Kidney epithelial cell (primary cell): ENCODE results near the gene PROC. TPM values are rescaled to one million over a fixed set of nuclear protein-coding genes. Genes with fewer than 3 reads are reported as not detected.

Source experiments
- DNase-seq: peaks from one replicate; pipeline ENCODE4 v3.0.0-alpha.2; 2010; ENCODE audit warnings: low read depth
- H3K27me3 ChIP-seq: 2 replicates; pipeline ENCODE4 v1.6.0; 2011; ENCODE audit warnings: low read length; ENCODE audit not compliant: control insufficient read depth, insufficient read depth
- H3K36me3 ChIP-seq: 2 replicates; pipeline ENCODE4 v1.5.1; 2011; ENCODE audit warnings: low read length; ENCODE audit not compliant: control insufficient read depth, insufficient read depth
- H3K4me3 ChIP-seq: 2 replicates; pipeline ENCODE4 v1.5.1; 2011; ENCODE audit warnings: low read depth, mild to moderate bottlenecking, control low read depth, low read length
- total RNA-seq: library from RNA; depleted of rRNA; stranded (reverse); fragments of >200 nt; gene quantifications from 2 replicates; pipeline ENCODE4 v1.2.3, GENCODE V29; 2015
- TF ChIP-seq, protein P1 (sequence below): IDR thresholded peaks from 2 replicates; pipeline ENCODE4 v1.5.1; 2011; ENCODE audit warnings: mild to moderate bottlenecking, moderate library complexity, low read length, control low read depth, inconsistent platforms; ENCODE audit not compliant: insufficient read depth, poor library complexity, severe bottlenecking

Gene PROC
- total RNA-seq, 1 donor from 2014 or later, result 2.9 TPM

GRCh38 chr2:127428057-127428814, 10.0 kb downstream of the PROC start:
- TF ChIP-seq, protein P1, sequence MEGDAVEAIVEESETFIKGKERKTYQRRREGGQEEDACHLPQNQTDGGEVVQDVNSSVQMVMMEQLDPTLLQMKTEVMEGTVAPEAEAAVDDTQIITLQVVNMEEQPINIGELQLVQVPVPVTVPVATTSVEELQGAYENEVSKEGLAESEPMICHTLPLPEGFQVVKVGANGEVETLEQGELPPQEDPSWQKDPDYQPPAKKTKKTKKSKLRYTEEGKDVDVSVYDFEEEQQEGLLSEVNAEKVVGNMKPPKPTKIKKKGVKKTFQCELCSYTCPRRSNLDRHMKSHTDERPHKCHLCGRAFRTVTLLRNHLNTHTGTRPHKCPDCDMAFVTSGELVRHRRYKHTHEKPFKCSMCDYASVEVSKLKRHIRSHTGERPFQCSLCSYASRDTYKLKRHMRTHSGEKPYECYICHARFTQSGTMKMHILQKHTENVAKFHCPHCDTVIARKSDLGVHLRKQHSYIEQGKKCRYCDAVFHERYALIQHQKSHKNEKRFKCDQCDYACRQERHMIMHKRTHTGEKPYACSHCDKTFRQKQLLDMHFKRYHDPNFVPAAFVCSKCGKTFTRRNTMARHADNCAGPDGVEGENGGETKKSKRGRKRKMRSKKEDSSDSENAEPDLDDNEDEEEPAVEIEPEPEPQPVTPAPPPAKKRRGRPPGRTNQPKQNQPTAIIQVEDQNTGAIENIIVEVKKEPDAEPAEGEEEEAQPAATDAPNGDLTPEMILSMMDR, result no peak
- Histone ChIP-seq H3K4me3 (no peak overlapping the region), H3K36me3 (no peaks in the 10 kb centered on the region), H3K27me3 (peaks cover 3% of the 10 kb centered on the region)
- DNase-seq, result no peak

DNA sequence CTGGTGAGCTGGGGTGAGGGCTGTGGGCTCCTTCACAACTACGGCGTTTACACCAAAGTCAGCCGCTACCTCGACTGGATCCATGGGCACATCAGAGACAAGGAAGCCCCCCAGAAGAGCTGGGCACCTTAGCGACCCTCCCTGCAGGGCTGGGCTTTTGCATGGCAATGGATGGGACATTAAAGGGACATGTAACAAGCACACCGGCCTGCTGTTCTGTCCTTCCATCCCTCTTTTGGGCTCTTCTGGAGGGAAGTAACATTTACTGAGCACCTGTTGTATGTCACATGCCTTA, 10.5 kb downstream of the PROC start:
- Histone ChIP-seq H3K36me3 (no peaks in the 10 kb centered on the region), H3K4me3 (no peak overlapping the region), H3K27me3 (no peaks in the 10 kb centered on the region)
- TF ChIP-seq, protein P1, result no peak
- DNase-seq, result no peak

DNA sequence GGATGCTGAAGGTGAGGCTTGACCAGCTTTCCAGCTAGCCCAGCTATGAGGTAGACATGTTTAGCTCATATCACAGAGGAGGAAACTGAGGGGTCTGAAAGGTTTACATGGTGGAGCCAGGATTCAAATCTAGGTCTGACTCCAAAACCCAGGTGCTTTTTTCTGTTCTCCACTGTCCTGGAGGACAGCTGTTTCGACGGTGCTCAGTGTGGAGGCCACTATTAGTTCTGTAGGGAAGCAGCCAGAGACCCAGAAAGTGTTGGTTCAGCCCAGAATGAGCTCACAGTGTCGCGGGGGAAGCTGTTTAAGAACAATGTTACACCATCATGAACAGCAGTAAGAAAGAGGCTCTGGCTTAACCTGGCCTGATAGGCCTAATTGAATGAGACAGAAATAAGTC, 11.1 kb downstream of the PROC start:
- Histone ChIP-seq H3K36me3 (no peaks in the 10 kb centered on the region), H3K27me3 (no peaks in the 10 kb centered on the region), H3K4me3 (no peak overlapping the region)
- TF ChIP-seq, protein P1, result no peak
- DNase-seq, result no peak

DNA sequence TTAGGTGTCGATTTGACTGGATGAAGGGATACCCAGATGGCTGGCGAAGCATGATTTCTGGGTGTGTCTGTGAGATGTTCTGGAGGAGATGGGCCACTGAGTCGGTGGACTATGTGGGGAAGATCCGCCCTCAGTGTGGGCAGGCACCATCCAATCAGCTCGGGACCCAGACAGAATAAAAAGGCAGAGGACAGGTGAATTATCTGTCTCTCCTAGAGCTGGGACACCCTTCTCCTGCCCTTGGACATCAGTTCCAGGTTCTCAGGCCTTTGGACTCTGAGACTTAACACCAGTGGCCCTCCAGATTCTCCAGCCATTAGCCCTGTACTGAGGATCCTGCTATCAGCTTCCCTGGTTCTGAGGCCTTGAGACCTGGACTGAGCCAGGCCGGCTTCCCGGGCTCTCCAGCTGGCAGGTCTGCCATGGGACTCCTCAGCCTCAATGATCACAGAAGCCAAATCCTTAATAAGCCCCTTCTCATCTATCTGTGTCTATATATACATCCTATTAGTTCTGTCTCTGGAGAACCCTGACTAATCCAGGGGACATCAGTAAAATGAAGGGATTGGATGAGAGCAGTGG, 11.7 kb downstream of the PROC start:
- H3K27me3 ChIP-seq, result no peaks in the 10 kb centered on the region
- H3K4me3 ChIP-seq, result no peak overlapping the region
- H3K36me3 ChIP-seq, result no peaks in the 10 kb centered on the region
- TF ChIP-seq, protein P1, result no peak
- DNase-seq, result no peak

- H3K36me3 ChIP-seq, result no peaks in the 10 kb centered on the region
- TF ChIP-seq, protein P1, result no peak
- no peaks in the 10 kb centered on the region for H3K27me3 ChIP-seq
- no peak overlapping the region for H3K4me3 ChIP-seq
- DNase-seq, result no peak
Measured at GRCh38 chr2:127431408-127432023, 13.3 kb downstream of the PROC start.
